ENCODE data around the gene NTM.

NTM gene

GRCh38 chr11:131966667-131967066 is 596.3 kb downstream of the NTM start:
- peaks cover 12% of the 10 kb centered on the region for H3K9me3 Mint-ChIP-seq
- no peaks in the 10 kb centered on the region for H3K4me1 Mint-ChIP-seq
- no peak overlapping the region for H3K27ac Mint-ChIP-seq
- H3K27me3 Mint-ChIP-seq, result no peaks in the 10 kb centered on the region
- no peak for DNase-seq
- no peak overlapping the region for H3K4me3 Mint-ChIP-seq
- no peak for ATAC-seq
- H3K36me3 Mint-ChIP-seq (ENCODE audit: low read depth), result no peaks in the 10 kb centered on the region

- Mint-ChIP-seq H3K4me3 (no peak overlapping the region), H3K9me3 (peaks cover 12% of the 10 kb centered on the region), H3K4me1 (no peaks in the 10 kb centered on the region), H3K36me3 (ENCODE audit: low read depth) (no peaks in the 10 kb centered on the region), H3K27me3 (no peaks in the 10 kb centered on the region), H3K27ac (no peak overlapping the region)
- no peak for ATAC-seq
- DNase-seq, result no peak
Observed at GRCh38 chr11:131969261-131969660, 598.8 kb downstream of the NTM start.

GRCh38 chr11:131973061-131973460 is 602.6 kb downstream of the NTM start:
- DNase-seq, result no peak

DNA sequence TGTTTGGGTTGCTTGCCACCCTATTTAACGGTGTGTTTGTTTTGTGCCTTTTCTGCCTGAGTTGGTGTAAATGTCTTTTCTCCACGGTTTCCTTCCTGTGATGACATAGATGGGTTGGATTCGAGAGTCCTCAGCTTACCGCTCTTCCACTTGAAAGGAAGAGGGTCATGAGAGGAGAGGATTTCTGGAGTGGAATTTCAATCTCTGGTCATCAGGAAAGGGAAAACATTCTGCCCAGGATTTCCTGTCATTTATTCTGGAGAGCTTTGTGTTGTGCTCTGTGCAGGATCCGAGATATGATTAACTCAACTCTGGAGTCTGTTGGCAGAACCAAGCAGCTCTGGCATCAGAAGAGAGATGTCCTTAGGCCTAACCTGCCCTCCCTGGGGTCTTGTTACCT is 605.2 kb downstream of the NTM start:
- Mint-ChIP-seq H3K4me1 (no peaks in the 10 kb centered on the region), H3K4me3 (no peak overlapping the region), H3K36me3 (ENCODE audit: low read depth) (no peaks in the 10 kb centered on the region), H3K27ac (no peak overlapping the region), H3K9me3 (peaks cover 1% of the 10 kb centered on the region), H3K27me3 (no peaks in the 10 kb centered on the region)
- DNase-seq (no peak), ATAC-seq (no peak)

More at GRCh38 chr11:131973061-131973460, 602.6 kb downstream of the NTM start:
- no peaks in the 10 kb centered on the region for H3K4me1 Mint-ChIP-seq
- no peak overlapping the region for H3K4me3 Mint-ChIP-seq
- H3K9me3 Mint-ChIP-seq, result peaks cover 5% of the 10 kb centered on the region
- H3K36me3 Mint-ChIP-seq (ENCODE audit: low read depth), result no peaks in the 10 kb centered on the region
- H3K27ac Mint-ChIP-seq, result no peak overlapping the region
- ATAC-seq, result no peak
- H3K27me3 Mint-ChIP-seq, result no peaks in the 10 kb centered on the region

- no peak for ATAC-seq
- no peaks in the 10 kb centered on the region for H3K4me1 Mint-ChIP-seq
Observed at GRCh38 chr11:131976021-131976420, 605.6 kb downstream of the NTM start.

DNA sequence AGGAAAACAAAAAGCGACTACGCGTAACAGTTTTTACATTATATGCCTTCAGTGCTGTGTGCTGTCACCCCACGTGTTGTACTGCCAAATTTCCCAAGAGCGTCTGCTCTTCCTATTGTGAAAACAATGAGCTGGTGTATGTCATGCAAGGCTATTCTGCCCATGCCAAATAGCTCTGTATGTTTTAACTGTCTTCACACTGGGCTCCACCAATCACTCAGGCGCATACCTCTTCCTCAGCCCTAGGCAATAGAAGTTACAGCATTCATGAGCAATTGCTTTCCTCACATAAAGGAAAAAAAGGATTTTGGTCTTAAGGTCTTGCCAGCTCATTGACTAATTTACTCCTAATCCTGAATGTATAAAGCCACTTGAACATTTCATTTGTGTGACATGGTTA is 606.8 kb downstream of the NTM start:
- no peaks in the 10 kb centered on the region for H3K27me3 Mint-ChIP-seq
- no peak for ATAC-seq
- H3K27ac Mint-ChIP-seq, result no peak overlapping the region
- no peak for DNase-seq
- no peaks in the 10 kb centered on the region for H3K4me1 Mint-ChIP-seq
- H3K9me3 Mint-ChIP-seq, result no peaks in the 10 kb centered on the region
- H3K36me3 Mint-ChIP-seq (ENCODE audit: low read depth), result no peaks in the 10 kb centered on the region
- no peak overlapping the region for H3K4me3 Mint-ChIP-seq

More at GRCh38 chr11:131976021-131976420, 605.6 kb downstream of the NTM start:
- Mint-ChIP-seq H3K27me3 (no peaks in the 10 kb centered on the region), H3K9me3 (no peaks in the 10 kb centered on the region), H3K36me3 (ENCODE audit: low read depth) (no peaks in the 10 kb centered on the region), H3K4me3 (no peak overlapping the region), H3K27ac (no peak overlapping the region)
- no peak for DNase-seq

- H3K9me3 Mint-ChIP-seq, result no peaks in the 10 kb centered on the region
- H3K27ac Mint-ChIP-seq, result no peak overlapping the region
- H3K4me3 Mint-ChIP-seq, result no peak overlapping the region
- no peaks in the 10 kb centered on the region for H3K27me3 Mint-ChIP-seq
- no peaks in the 10 kb centered on the region for H3K4me1 Mint-ChIP-seq
- H3K36me3 Mint-ChIP-seq (ENCODE audit: low read depth), result no peaks in the 10 kb centered on the region
- DNase-seq (no peak), ATAC-seq (no peak)
Observed at GRCh38 chr11:131977854-131978253, 607.4 kb downstream of the NTM start.

GRCh38 chr11:131978351-131978750 is 607.9 kb downstream of the NTM start:
- no peak for ATAC-seq
- no peaks in the 10 kb centered on the region for H3K27me3 Mint-ChIP-seq
- no peak for DNase-seq

GRCh38 chr11:131979364-131979763 is 608.9 kb downstream of the NTM start:
- no peak for ATAC-seq
- H3K4me1 Mint-ChIP-seq, result no peaks in the 10 kb centered on the region
- no peak for DNase-seq
- H3K27me3 Mint-ChIP-seq, result no peaks in the 10 kb centered on the region
- H3K9me3 Mint-ChIP-seq, result peaks cover 6% of the 10 kb centered on the region
- no peak overlapping the region for H3K27ac Mint-ChIP-seq
- H3K4me3 Mint-ChIP-seq, result no peak overlapping the region
- no peaks in the 10 kb centered on the region for H3K36me3 Mint-ChIP-seq (ENCODE audit: low read depth)

More at GRCh38 chr11:131978351-131978750, 607.9 kb downstream of the NTM start:
- H3K4me3 Mint-ChIP-seq, result no peak overlapping the region
- H3K36me3 Mint-ChIP-seq (ENCODE audit: low read depth), result no peaks in the 10 kb centered on the region
- H3K4me1 Mint-ChIP-seq, result no peaks in the 10 kb centered on the region
- H3K9me3 Mint-ChIP-seq, result no peaks in the 10 kb centered on the region
- no peak overlapping the region for H3K27ac Mint-ChIP-seq

DNA sequence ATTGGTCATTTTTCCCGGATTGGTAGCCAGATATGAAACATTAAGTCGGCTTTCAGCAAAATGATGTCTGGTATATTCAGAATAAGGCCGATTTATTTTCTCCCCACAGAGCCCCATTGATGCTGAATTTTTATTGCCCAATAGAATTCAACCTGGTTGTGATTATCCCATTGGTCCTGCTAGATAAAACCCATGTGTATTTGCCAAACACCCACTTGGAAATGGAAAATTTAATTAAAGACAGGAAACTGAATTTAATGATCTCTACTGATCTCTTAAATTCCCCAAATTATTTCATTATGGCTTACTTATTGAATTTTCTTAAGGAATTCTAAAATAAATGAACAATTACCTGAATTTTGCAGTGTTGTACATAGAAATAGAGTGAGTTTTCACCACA is 609.8 kb downstream of the NTM start:
- H3K4me1 Mint-ChIP-seq, result no peaks in the 10 kb centered on the region
- H3K9me3 Mint-ChIP-seq, result peaks cover 6% of the 10 kb centered on the region
- no peak overlapping the region for H3K4me3 Mint-ChIP-seq
- no peak for ATAC-seq
- H3K27me3 Mint-ChIP-seq, result no peaks in the 10 kb centered on the region
- no peaks in the 10 kb centered on the region for H3K36me3 Mint-ChIP-seq (ENCODE audit: low read depth)
- no peak overlapping the region for H3K27ac Mint-ChIP-seq
- no peak for DNase-seq

GRCh38 chr11:131980888-131981668 is 610.7 kb downstream of the NTM start:
- peaks cover 10% of the 10 kb centered on the region for H3K9me3 Mint-ChIP-seq
- no peaks in the 10 kb centered on the region for H3K27me3 Mint-ChIP-seq
- no peaks in the 10 kb centered on the region for H3K36me3 Mint-ChIP-seq (ENCODE audit: low read depth)
- DNase-seq (no peak), ATAC-seq (no peak)
- H3K27ac Mint-ChIP-seq, result no peak overlapping the region
- no peaks in the 10 kb centered on the region for H3K4me1 Mint-ChIP-seq
- no peak overlapping the region for H3K4me3 Mint-ChIP-seq

- no peaks in the 10 kb centered on the region for H3K4me1 Mint-ChIP-seq
- H3K9me3 Mint-ChIP-seq, result peaks cover 13% of the 10 kb centered on the region
- ATAC-seq, result no peak
- no peaks in the 10 kb centered on the region for H3K27me3 Mint-ChIP-seq
- H3K36me3 Mint-ChIP-seq (ENCODE audit: low read depth), result no peaks in the 10 kb centered on the region
- H3K27ac Mint-ChIP-seq, result no peak overlapping the region
- H3K4me3 Mint-ChIP-seq, result no peak overlapping the region
- DNase-seq, result no peak
Observed at GRCh38 chr11:131982154-131982553, 611.7 kb downstream of the NTM start.

GRCh38 chr11:131985846-131986301 is 615.5 kb downstream of the NTM start:
- no peaks in the 10 kb centered on the region for H3K36me3 Mint-ChIP-seq (ENCODE audit: low read depth)
- H3K4me3 Mint-ChIP-seq, result no peak overlapping the region

DNA sequence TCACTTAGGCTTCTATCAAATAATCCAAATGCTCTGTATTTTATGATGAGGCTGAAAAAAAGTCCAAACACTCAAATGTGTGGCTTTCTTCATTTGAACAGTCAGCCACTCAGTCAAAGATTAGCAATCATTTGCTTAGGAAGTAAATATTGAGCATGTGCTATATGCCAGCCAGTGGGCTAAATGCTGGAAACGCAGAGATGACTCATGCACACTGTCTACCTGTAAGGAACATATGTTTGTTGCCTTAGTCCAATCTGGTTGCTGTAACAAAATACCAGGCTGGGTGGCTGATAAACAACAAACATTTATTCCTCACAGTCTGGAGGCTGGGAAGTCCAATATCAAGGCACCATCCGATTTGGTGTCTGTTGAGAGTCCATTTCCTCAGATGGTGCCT is 617.3 kb downstream of the NTM start:
- ATAC-seq (no peak), DNase-seq (no peak)
- H3K27me3 Mint-ChIP-seq, result no peaks in the 10 kb centered on the region
- no peaks in the 10 kb centered on the region for H3K36me3 Mint-ChIP-seq (ENCODE audit: low read depth)
- peaks cover 13% of the 10 kb centered on the region for H3K9me3 Mint-ChIP-seq
- no peak overlapping the region for H3K4me3 Mint-ChIP-seq
- no peaks in the 10 kb centered on the region for H3K4me1 Mint-ChIP-seq
- no peak overlapping the region for H3K27ac Mint-ChIP-seq

More at GRCh38 chr11:131985846-131986301, 615.5 kb downstream of the NTM start:
- no peaks in the 10 kb centered on the region for H3K27me3 Mint-ChIP-seq
- peaks cover 13% of the 10 kb centered on the region for H3K9me3 Mint-ChIP-seq
- no peak for DNase-seq
- no peak for ATAC-seq
- no peak overlapping the region for H3K27ac Mint-ChIP-seq
- H3K4me1 Mint-ChIP-seq, result no peaks in the 10 kb centered on the region

DNA sequence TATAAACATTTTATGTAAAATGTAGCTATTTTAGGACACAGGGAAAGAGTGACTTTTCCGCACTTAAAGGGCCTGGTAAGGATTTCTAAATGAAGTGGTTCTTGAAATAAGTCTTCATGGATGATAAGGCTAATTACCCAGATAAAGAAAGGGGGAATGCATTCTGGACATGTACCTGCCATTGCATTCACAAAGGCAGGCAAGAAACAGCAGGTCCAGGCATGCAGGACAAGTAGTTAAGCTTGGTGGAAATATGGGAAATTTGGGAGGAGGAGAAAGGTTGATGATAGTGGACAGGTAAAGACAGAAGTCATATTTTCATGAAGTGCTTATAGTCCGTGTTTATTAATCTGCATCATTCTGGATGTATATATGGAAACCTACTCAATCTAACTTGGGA is 621.2 kb downstream of the NTM start:
- H3K27ac Mint-ChIP-seq, result no peak overlapping the region

More for the DNA sequence above, 621.2 kb downstream of the NTM start:
- no peak overlapping the region for H3K4me3 Mint-ChIP-seq
- H3K9me3 Mint-ChIP-seq, result peaks cover 5% of the 10 kb centered on the region
- ATAC-seq (no peak), DNase-seq (no peak)
- H3K27me3 Mint-ChIP-seq, result no peaks in the 10 kb centered on the region
- H3K4me1 Mint-ChIP-seq, result no peaks in the 10 kb centered on the region
- no peaks in the 10 kb centered on the region for H3K36me3 Mint-ChIP-seq (ENCODE audit: low read depth)

All from activated naive CD8-positive, alpha-beta T cell treated with anti-CD3 and anti-CD28 coated beads, Interleukin-2, amount 50 U/mL, for 24 hours (primary cell).